8988T (cell line): ENCODE data around the gene CYP2C8.
"Not testable (repeated sequence)": the region's sequence is repeated elsewhere in the genome, so short reads cannot be mapped to it uniquely, and the experiment has no call there.

ENCODE experiments used
- DNase-seq: peaks from one replicate; pipeline ENCODE4 v3.0.0; 2011

The CYP2C8 gene

GRCh38 chr10:95069286-95069685, at the start of gene CYP2C8:
Gene CYP2C8, minus strand, starts transcription at chr10:95069497. Its CDS starts 95 bp downstream, at chr10:95069402.
- DNase-seq = no peak

GRCh38 chr10:95116869-95117269, 47.6 kb upstream of the CYP2C8 start:
- no peak for DNase-seq

- not testable (repeated sequence) for DNase-seq
These were observed 41.5 kb upstream of the CYP2C8 start for GRCh38 chr10:95110823-95111222.

- no peak for DNase-seq
These were observed 28.5 kb upstream of the CYP2C8 start for GRCh38 chr10:95097805-95098204.

GRCh38 chr10:95096143-95096542, 26.8 kb upstream of the CYP2C8 start:
- no peak for DNase-seq

- not testable (repeated sequence) for DNase-seq
These were observed 10.3 kb upstream of the CYP2C8 start for GRCh38 chr10:95079626-95080025.

GRCh38 chr10:95077556-95077955, 8.3 kb upstream of the CYP2C8 start:
- DNase-seq = no peak

GRCh38 chr10:95071107-95071660, 1.9 kb upstream of the CYP2C8 start:
- DNase-seq = no peak

- DNase-seq = not testable (repeated sequence)
These were observed 5.2 kb downstream of the CYP2C8 start for GRCh38 chr10:95064125-95064524.

- no peak for DNase-seq
These were observed 12.4 kb downstream of the CYP2C8 start for GRCh38 chr10:95056744-95057363.

GRCh38 chr10:95049919-95050318, 19.4 kb downstream of the CYP2C8 start:
- no peak for DNase-seq

GRCh38 chr10:95048206-95048605, 21.1 kb downstream of the CYP2C8 start:
- DNase-seq = no peak

GRCh38 chr10:95039281-95039680, 30.0 kb downstream of the CYP2C8 start:
- DNase-seq = no peak

- no peak for DNase-seq
These were observed 33.7 kb downstream of the CYP2C8 start for GRCh38 chr10:95035332-95036295.

GRCh38 chr10:95034401-95034800, 34.9 kb downstream of the CYP2C8 start:
- no peak for DNase-seq

- DNase-seq = no peak
These were observed 37.6 kb downstream of the CYP2C8 start for GRCh38 chr10:95031656-95032055.

- no peak for DNase-seq
These were observed 42.8 kb downstream of the CYP2C8 start for GRCh38 chr10:95026461-95026860.

- no peak for DNase-seq
These were observed 71.5 kb downstream of the CYP2C8 start for GRCh38 chr10:94997741-94998174.

- DNase-seq = no peak
These were observed 76.5 kb downstream of the CYP2C8 start for GRCh38 chr10:94992811-94993210.

- no peak for DNase-seq
These were observed 77.9 kb downstream of the CYP2C8 start for GRCh38 chr10:94991243-94991888.

- no peak for DNase-seq
These were observed 80.1 kb downstream of the CYP2C8 start for GRCh38 chr10:94989192-94989591.
